Amniotic stem cell (primary cell): ENCODE measurements around the gene PRSS21.

ENCODE experiments used
- DNase-seq: peaks from one replicate; lab custom pipeline; 2025; lab: John Stamatoyannopoulos, UW

The PRSS21 gene

DNA sequence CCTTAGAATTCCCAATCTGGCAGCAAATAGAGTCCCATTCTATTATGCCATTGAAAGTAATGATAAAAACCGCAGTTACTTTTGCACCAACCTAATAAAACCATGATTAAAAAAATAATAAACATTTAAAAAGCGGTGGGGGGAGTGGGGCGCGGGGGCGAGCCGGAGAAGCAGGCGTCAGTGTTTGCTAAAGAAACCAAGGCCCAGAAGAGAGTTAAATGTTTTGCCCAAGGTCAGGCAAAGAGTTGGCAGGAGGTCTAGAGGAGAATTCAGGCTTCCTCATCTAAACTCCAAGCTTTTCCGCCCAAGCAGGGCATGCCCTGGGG lies 50.6 kb downstream of the PRSS21 start:
- DNase-seq: no peak

DNA sequence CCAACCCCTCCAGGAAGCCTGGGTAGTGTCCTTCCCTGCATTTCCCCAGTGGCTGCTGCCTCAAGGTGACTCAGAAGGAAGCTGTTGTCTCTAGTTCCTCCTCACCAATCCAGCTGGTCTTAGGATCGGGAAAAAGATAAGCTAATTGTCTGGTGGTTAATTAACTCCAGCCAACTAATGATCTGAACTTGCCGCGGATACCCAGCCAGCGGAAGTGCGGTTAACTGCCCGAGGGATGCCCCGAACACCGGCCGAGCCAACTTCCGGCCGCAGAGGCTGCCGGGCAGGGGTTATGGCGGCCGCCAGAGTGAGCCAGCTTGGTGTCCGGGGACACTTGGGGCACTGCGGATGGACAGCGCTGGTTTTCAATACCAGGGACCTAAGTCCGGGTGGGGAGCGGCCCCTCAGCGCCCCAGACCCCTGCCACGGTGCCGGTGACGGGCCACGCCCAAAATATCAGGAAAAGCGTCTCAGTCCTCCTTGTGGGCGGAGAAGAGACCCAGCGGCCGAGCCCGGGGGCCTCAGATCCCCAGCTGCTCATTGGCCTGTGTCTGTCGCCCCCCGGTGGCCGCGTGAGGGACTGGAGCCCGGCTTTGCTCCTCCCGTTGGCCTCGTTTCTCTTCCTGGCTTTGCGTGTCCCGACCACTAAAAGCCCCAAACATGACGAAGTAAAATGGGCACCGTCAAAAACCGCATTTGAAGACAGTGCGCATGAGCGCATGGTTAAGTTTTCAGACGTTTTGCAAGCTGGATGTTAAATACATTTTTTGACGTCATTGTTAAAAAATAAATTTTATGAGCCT lies 51.2 kb downstream of the PRSS21 start:
- DNase-seq: peak; percentile 90
